HCT116 (cell line): Measurements from ENCODE around the gene IFI30. TPM values are rescaled to one million over a fixed set of nuclear protein-coding genes. Genes with fewer than 3 reads are reported as not detected.

Source experiments
- ATAC-seq: fragments of 200-7000 bp; cut with Tn5 transposase; 2 replicates; pipeline ENCODE4 v1.9.1; 2020; ENCODE audit warnings: mild to moderate bottlenecking, moderate library complexity
- BruUV-seq: library from RNA; stranded (reverse); fragments of 400-500 nt; replicated peaks from 2 replicates; lab custom pipeline; 2021; lab: Mats Ljungman, UMichigan
- CTCF ChIA-PET: fragments of 300-600 bp; sonication (Branson Sonifier 250); formaldehyde crosslinking; loops from one replicate; lab custom pipeline; 2021; ENCODE audit warnings: antibody characterized with exemption; lab: Charles Lee
- POLR2A ChIA-PET: fragments of 300-600, 350-600 bp; sonication (Branson Sonifier 250); formaldehyde crosslinking; loops from one replicate; lab custom pipeline; 2021; ENCODE audit warnings: antibody characterized with exemption; lab: Charles Lee
- RAD21 ChIA-PET, 2 experiments: fragments of 300-600 bp; sonication (Branson Sonifier 250); formaldehyde crosslinking; loops; one replicate each; lab custom pipeline; 2023; ENCODE audit warnings: low total read pairs in 2 of 2; ENCODE audit not compliant: uncharacterized antibody in 2 of 2, unreplicated experiment in 2 of 2, low non-redundant PET in 1 of 2; lab: Charles Lee
- DNase-seq: peaks from one replicate; pipeline ENCODE4 v3.0.0-alpha.2; 2010; ENCODE audit warnings: low read depth, low spot score
- H2AFZ ChIP-seq: fragments of 200-600 bp; shearing (Covaris generic), sonication (generic); 2 replicates; pipeline ENCODE4 v1.6.1; 2017; ENCODE audit warnings: low read depth, mixed run types, mixed read lengths, antibody characterized with exemption, low read length; ENCODE audit not compliant: poor library complexity, severe bottlenecking
- H3K27ac ChIP-seq: 2 replicates; pipeline ENCODE4 v1.5.1; 2012; ENCODE audit warnings: low read depth, low read length
- H3K27me3 ChIP-seq: fragments of 200-600 bp; sonication (generic); 2 replicates; pipeline ENCODE4 v1.6.1; 2016; ENCODE audit warnings: mixed run types, low read length, mixed read lengths; ENCODE audit not compliant: insufficient read depth
- H3K36me3 ChIP-seq, 2 experiments: fragments of 200-500 bp in 1 of 2; fragments of 200-600 bp in 1 of 2; sonication (Bioruptor generic) in 1 of 2; sonication (generic) in 1 of 2; 2 replicates each; pipeline versions ENCODE4 v1.5.1 to v1.6.1; 2014 to 2016; ENCODE audit warnings: low read length in 2 of 2, inconsistent platforms in 1 of 2, mixed read lengths in 1 of 2, mixed run types in 1 of 2; ENCODE audit not compliant: insufficient read depth in 2 of 2, control insufficient read depth in 1 of 2
- H3K4me1 ChIP-seq, 2 experiments: fragments of 200-600 bp in 1 of 2; sonication (generic) in 1 of 2; 2 replicates each; pipeline versions ENCODE4 v1.5.1 to v1.6.1; 2012 to 2017; ENCODE audit warnings: low read length in 2 of 2, inconsistent platforms in 1 of 2, mild to moderate bottlenecking in 1 of 2, mixed read lengths in 1 of 2, mixed run types in 1 of 2, moderate library complexity in 1 of 2; ENCODE audit not compliant: insufficient read depth in 2 of 2, control insufficient read depth in 1 of 2
- H3K4me2 ChIP-seq: fragments of 200-600 bp; sonication (generic); 2 replicates; pipeline ENCODE4 v1.6.1; 2017; ENCODE audit warnings: mixed run types, low read length, mixed read lengths
- H3K4me3 ChIP-seq, 2 experiments: fragments of 200-600 bp in 1 of 2; sonication (generic) in 1 of 2; replicated peaks in 1 of 2; 2 replicates each; pipeline ENCODE4 v1.5.1; 2011 to 2016; ENCODE audit warnings: low read length in 2 of 2, control low read depth in 1 of 2, low read depth in 1 of 2, mild to moderate bottlenecking in 1 of 2, mixed read lengths in 1 of 2, mixed run types in 1 of 2
- H3K79me2 ChIP-seq: fragments of 200-600 bp; sonication (generic); 2 replicates; pipeline ENCODE4 v1.6.1; 2017; ENCODE audit warnings: mild to moderate bottlenecking, mixed run types, low read length, moderate library complexity, mixed read lengths; ENCODE audit not compliant: insufficient read depth
- H3K9ac ChIP-seq: fragments of 200-600 bp; sonication (generic); 2 replicates; pipeline ENCODE4 v1.6.1; 2016; ENCODE audit warnings: low read length, mixed read lengths
- H3K9me2 ChIP-seq: fragments of 200-600 bp; sonication (generic), shearing (Covaris generic); 2 replicates; pipeline ENCODE4 v1.6.1; 2017; ENCODE audit warnings: mixed run types, mild to moderate bottlenecking, moderate library complexity; ENCODE audit not compliant: insufficient read depth
- H3K9me3 ChIP-seq, 2 experiments: fragments of 200-500 bp in 1 of 2; fragments of 200-600 bp in 1 of 2; sonication (Bioruptor generic) in 1 of 2; sonication (generic) in 1 of 2; 2 replicates each; pipeline ENCODE4 v1.6.1; 2014 to 2017; ENCODE audit warnings: low read length in 2 of 2, mixed read lengths in 2 of 2, inconsistent platforms in 1 of 2, low read depth in 1 of 2, mild to moderate bottlenecking in 1 of 2, mixed run types in 1 of 2, moderate library complexity in 1 of 2; ENCODE audit not compliant: control insufficient read depth in 1 of 2, insufficient read depth in 1 of 2
- H4K20me1 ChIP-seq: fragments of 200-600 bp; sonication (generic), shearing (Covaris generic); 2 replicates; pipeline ENCODE4 v1.6.1; 2017; ENCODE audit warnings: mixed run types, mild to moderate bottlenecking, moderate library complexity; ENCODE audit not compliant: insufficient read depth
- ATF3 ChIP-seq: IDR thresholded peaks from 2 replicates; pipeline ENCODE4 v1.6.1; 2012
- CEBPB ChIP-seq: IDR thresholded peaks from 2 replicates; pipeline ENCODE4 v1.6.1; 2012; ENCODE audit warnings: low read depth
- ELF1 ChIP-seq: IDR thresholded peaks from 2 replicates; pipeline ENCODE4 v1.6.1; 2012; ENCODE audit warnings: low read depth, borderline replicate concordance
- FOSL1 ChIP-seq: IDR thresholded peaks from 2 replicates; pipeline ENCODE4 v1.6.1; 2012; ENCODE audit warnings: low read depth
- MAX ChIP-seq: IDR thresholded peaks from 2 replicates; pipeline ENCODE4 v1.6.1; 2012
- POLR2A ChIP-seq: IDR thresholded peaks from 2 replicates; pipeline ENCODE4 v1.7.0; 2011; ENCODE audit warnings: borderline replicate concordance; ENCODE audit not compliant: insufficient read depth, insufficient read length; ENCODE audit errors: extremely low read depth
- POLR2AphosphoS5 ChIP-seq: IDR thresholded peaks from 2 replicates; pipeline ENCODE4 v1.6.1; 2011; ENCODE audit warnings: mild to moderate bottlenecking, low read depth, low read length, moderate library complexity
- RAD21 ChIP-seq: IDR thresholded peaks from 2 replicates; pipeline ENCODE4 v1.6.1; 2012; ENCODE audit warnings: low read depth, mild to moderate bottlenecking
- REST ChIP-seq: IDR thresholded peaks from 2 replicates; pipeline ENCODE4 v1.6.1; 2012; ENCODE audit warnings: low read depth
- SIN3A ChIP-seq: IDR thresholded peaks from 2 replicates; pipeline ENCODE4 v1.6.1; 2012; ENCODE audit warnings: low read depth
- TCF7L2 ChIP-seq: IDR thresholded peaks from 2 replicates; pipeline ENCODE4 v1.7.0; 2011; ENCODE audit warnings: borderline replicate concordance, inconsistent platforms; ENCODE audit not compliant: insufficient read depth, insufficient read length; ENCODE audit errors: extremely low read depth
- YY1 ChIP-seq: IDR thresholded peaks from 2 replicates; pipeline ENCODE4 v1.6.1; 2011; ENCODE audit warnings: low read length, low read depth, moderate library complexity, mild to moderate bottlenecking; ENCODE audit not compliant: insufficient replicate concordance; ENCODE audit errors: extremely low read depth
- ZNF274 ChIP-seq: fragments of 200-500 bp; sonication (Bioruptor generic); IDR thresholded peaks from 2 replicates; pipeline ENCODE4 v1.6.1; 2014; ENCODE audit warnings: mild to moderate bottlenecking, low read depth, low read length, inconsistent platforms
- intact Hi-C: fragments of 100-400 bp; cut with micrococcal nuclease; formaldehyde crosslinking; loops from 2 replicates; pipeline ENCODE4 v1.10.0; 2022
- total RNA-seq: library from RNA; stranded (reverse); gene quantifications from one replicate; pipeline ENCODE4 v1.2.1, GENCODE V29; 2021; ENCODE audit not compliant: unreplicated experiment
- TF ChIP-seq, protein P1 (sequence below): IDR thresholded peaks from 2 replicates; pipeline ENCODE4 v1.6.1; 2011; ENCODE audit warnings: mild to moderate bottlenecking, low read length, moderate library complexity; ENCODE audit not compliant: insufficient replicate concordance; ENCODE audit errors: extremely low read depth

Gene IFI30
- total RNA-seq, 1 experiment from 2014 or later, result 64.6 TPM

- no peak for TF ChIP-seq ATF3
- no peak for TF ChIP-seq ELF1
- TF ChIP-seq SIN3A, result no peak
- no peak for TF ChIP-seq YY1
- no peak for TF ChIP-seq MAX
- no peak for TF ChIP-seq TCF7L2
- TF ChIP-seq RAD21, result no peak
- no peaks in the 10 kb centered on the region for H3K27me3 ChIP-seq
- RAD21 ChIA-PET, result no interaction called here
- H3K9me3 ChIP-seq, result no peaks in the 10 kb centered on the region
- BruUV-seq, result no TSS peak
- H3K36me3 ChIP-seq, result peaks cover 10 to 16% of the 10 kb centered on the region in 2 experiments; a peak in 3 of 4 replicates
- H3K9ac ChIP-seq, result no peak overlapping the region
- H3K4me2 ChIP-seq, result no peak overlapping the region
- intact Hi-C loops, result no loop called here
- peaks cover 10% of the 10 kb centered on the region; the same call in 1 of the 2 replicates for H3K79me2 ChIP-seq
- no peaks in the 10 kb centered on the region for H3K9me2 ChIP-seq
- H3K27ac ChIP-seq, result peak overlapping the region; percentile 1; the same call in 1 of the 2 replicates
- H4K20me1 ChIP-seq, result no peaks in the 10 kb centered on the region; the same call in 1 of the 2 replicates
- ATAC-seq (no peak), DNase-seq (no peak)
- peaks cover 9 to 25% of the 10 kb centered on the region in 2 experiments for H3K4me1 ChIP-seq
- CTCF ChIA-PET, result no interaction called here
- no peak overlapping the region for H3K4me3 ChIP-seq
- no peak overlapping the region for H2AFZ ChIP-seq
- POLR2A ChIA-PET, result no interaction called here
Observed at GRCh38 chr19:18196511-18196845, 22.9 kb downstream of the IFI30 start.

DNA sequence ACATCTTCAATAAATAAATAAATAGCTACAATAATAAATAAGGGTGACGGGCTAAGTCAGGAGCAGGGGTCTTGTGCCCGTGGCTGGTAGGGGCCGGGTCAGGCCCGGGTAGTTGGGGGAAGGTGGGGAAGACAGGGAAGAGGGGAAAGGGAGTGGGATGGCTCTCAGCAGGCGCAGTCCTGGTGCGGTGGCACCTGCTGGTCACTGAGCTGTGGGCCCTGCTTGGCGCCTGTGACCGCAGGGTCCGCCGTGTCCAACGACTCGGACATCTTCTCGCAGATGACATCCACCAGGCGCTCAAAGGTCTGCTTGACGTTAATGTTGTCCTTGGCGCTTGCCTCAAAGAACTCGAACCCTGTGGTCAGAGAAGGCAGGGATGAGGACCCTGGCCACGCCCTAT, 23.7 kb downstream of the IFI30 start:
- H3K27ac ChIP-seq, result no peak overlapping the region
- CTCF ChIA-PET, result no interaction called here
- no peak overlapping the region for H2AFZ ChIP-seq
- peaks cover 6 to 17% of the 10 kb centered on the region in 2 experiments for H3K4me1 ChIP-seq
- H3K27me3 ChIP-seq, result no peaks in the 10 kb centered on the region
- no TSS peak for BruUV-seq
- H3K4me2 ChIP-seq, result no peak overlapping the region
- peaks cover 15% of the 10 kb centered on the region; the same call in 1 of the 2 replicates for H3K79me2 ChIP-seq
- ATAC-seq, result no peak
- RAD21 ChIA-PET, result no interaction called here
- no peaks in the 10 kb centered on the region; the same call in 1 of the 2 replicates for H4K20me1 ChIP-seq
- POLR2A ChIA-PET, result no interaction called here
- no peak overlapping the region for H3K4me3 ChIP-seq
- H3K9me2 ChIP-seq, result no peaks in the 10 kb centered on the region
- H3K9me3 ChIP-seq, result no peaks in the 10 kb centered on the region
- peaks cover 12 to 22% of the 10 kb centered on the region in 2 experiments; a peak in 3 of 4 replicates for H3K36me3 ChIP-seq
- H3K9ac ChIP-seq, result no peak overlapping the region
- DNase-seq, result no peak
- intact Hi-C loops, result no loop called here
- TF ChIP-seq ZNF274 (no peak), RAD21 (no peak), REST (no peak), POLR2A (no peak), CEBPB (no peak), POLR2AphosphoS5 (no peak), MAX (no peak), TCF7L2 (no peak), SIN3A (no peak), FOSL1 (no peak)
- TF ChIP-seq, protein P1, sequence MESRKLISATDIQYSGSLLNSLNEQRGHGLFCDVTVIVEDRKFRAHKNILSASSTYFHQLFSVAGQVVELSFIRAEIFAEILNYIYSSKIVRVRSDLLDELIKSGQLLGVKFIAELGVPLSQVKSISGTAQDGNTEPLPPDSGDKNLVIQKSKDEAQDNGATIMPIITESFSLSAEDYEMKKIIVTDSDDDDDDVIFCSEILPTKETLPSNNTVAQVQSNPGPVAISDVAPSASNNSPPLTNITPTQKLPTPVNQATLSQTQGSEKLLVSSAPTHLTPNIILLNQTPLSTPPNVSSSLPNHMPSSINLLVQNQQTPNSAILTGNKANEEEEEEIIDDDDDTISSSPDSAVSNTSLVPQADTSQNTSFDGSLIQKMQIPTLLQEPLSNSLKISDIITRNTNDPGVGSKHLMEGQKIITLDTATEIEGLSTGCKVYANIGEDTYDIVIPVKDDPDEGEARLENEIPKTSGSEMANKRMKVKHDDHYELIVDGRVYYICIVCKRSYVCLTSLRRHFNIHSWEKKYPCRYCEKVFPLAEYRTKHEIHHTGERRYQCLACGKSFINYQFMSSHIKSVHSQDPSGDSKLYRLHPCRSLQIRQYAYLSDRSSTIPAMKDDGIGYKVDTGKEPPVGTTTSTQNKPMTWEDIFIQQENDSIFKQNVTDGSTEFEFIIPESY, result no peak
